NCI-H187 treated with DMSO at 0.1 percent for 48 hours (cell line): Measurements from ENCODE around the gene ENHO.

ENCODE experiments used
- DNase-seq: peaks from one replicate; lab custom pipeline; 2025; lab: John Stamatoyannopoulos, UW

Gene ENHO

DNA sequence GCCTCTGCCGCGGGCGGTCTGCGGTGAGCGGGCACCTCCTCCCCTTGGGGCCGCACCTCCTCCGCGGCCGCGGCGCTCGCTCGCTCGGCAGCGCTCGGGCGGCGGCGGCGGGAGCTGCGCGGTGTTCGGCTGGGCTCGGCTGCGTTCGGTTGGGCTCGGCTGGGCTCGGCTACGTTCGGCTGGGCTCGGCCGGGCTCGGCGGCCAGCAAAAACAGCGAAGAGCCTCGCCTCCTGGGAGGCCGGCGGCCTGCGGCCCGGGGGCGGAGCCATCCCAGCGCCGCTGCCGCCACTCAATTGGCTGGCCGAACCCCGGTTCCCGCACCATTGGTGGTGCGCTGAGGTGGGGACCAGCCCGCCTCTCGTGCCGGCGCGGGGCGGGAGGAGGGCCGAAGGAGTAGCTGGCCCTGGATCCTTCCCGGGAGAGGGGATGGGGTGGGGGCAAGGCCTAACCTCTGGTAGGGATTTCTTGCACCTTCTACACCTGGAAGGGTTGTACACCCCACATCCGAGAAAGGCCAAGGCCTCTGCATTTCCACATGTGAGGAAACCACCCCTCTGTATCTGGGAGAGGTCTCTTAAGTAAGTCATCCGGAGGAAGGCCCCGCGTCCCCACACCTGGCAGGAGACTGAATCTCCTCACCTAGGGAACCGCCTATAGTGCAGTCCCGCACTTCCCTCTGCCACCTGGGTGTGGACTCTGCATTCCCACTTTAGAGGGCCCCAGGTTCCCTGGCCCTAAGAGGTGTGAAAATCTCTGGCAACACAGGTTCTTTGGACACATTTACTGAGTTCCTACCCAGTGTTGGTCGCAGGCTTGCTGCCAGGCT lies at the start of gene ENHO:
Gene ENHO, minus strand, starts transcription at position 20 of the 827 bp plus-strand sequence. CDS start 1,295 bp downstream, outside the sequence.
- DNase-seq: no peak

DNA sequence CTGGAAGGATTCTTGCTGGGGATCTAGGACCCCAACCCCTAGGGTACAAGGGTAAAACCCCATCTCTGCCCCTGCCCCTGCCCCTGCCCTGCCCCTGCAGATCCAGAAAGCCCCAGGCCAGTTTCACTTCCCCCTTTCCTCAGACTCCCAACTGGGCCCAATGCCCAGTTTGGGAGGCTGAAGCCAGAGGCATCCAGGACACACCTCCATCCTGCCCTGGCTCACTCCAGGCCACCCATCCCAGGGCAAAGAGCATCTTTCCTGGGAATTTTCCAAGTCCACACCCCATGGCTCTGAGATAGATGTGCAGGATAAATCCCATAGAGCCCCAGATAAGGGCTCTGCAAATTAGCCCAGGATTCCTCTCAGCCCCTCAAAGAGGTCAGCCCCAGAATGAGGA lies 49.3 kb upstream of the ENHO start:
- no peak for DNase-seq

DNA sequence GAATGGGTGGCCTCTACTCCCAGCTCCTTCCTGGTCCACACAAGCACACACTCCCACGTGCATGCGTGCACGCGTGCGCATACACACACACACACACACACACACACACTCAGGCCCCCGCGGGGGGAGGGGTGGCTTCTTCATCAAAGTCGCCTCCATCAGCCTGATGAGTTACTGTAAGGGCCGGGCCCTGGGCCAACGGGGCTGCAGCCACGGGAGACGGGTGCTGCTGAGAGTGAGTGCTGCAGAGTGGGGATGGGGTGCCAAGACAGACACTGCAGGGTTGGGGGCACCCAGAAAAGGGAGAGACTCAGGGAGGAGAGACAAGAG lies 48.7 kb upstream of the ENHO start:
- DNase-seq: no peak

DNA sequence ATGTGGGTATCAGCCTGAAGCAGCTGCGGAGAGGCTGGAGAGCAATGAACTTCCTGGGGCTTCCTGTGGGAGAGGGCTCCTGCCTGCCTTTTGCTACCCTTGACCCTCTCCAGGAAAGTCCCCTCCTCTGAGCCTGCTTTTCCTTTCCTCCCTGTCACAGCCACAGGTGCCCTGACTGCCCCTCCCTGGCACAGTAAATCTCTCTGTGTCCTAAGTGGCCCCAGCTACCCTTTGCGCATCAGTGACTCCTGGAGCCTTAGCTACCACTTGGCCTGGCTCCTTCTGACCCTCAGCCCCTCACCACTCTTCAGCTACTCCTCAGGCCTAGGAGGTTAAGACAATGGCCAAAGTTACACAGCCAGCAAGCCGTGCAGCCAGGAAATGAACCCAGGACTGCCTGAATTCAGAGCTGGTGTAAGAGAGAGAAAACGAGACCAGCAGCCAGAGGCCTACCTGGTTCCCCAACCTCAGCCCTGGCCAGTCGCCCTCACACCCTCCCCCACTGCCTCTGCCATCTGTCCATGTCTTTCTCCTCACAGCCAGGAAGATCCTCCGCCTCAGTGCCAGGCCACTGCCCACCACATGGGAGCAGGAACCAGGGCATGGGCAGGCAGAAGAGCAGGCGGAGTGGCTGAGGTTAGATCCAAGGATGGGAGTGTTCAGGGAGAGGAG lies 48.2 kb upstream of the ENHO start:
- DNase-seq: no peak

DNA sequence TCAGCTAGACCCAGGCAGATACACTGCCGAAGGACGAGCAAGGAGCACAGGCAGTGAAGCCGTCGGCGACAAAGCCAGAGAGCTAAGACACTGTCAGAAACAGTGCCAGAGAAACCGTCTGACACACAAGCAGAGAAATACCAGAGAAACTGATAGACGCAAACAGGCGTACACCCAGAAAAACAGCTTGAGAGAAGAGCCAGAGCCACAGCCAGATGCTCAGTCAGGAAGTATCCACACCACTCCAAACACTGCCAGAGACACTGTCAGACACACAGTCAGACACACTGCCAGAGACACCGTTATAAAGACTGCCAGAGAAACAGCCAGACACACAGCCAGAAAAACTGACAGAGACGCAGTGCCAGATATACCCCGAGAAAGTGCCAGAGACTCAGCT lies 47.6 kb upstream of the ENHO start:
- no peak for DNase-seq

DNA sequence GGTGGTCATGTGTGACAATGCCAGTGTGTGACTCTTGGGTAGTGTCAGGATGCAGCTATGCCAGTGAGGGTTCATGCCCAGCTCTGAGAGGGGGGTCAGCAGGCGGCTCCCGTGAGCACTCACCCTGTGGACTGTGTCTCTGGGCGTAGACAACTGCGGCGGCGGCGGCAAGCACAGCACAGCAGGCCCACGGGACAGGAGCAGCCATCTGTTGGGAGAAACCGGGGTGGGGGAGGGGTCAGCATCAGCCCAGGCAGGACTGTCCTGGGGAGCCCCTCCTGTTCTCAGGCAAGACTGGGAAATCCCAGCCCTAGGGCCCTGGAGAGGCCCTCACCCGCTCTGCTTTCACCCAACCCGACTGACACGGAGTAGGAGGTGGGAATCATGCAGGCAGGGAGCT lies 46.0 kb upstream of the ENHO start:
- DNase-seq: no peak

DNA sequence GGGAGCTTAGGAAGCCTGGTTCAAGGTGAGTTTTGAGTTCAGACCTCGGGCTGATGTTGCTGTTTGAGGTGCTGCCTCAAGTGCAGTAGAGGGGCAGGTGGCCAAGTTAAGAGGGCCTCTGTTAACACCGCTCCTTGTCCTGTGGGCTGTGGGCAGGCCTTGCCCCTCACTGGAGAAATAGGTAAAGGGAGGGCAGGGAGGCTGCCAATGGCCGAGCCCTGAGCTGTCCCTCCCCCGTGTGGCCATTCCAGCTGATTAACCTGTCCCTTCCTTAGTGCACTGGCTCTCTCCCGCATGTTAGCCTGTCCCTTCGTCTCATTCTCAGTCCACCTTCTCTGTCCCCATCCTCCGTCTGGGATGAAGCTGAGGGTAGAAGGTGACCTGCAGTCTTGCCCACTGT lies 45.3 kb upstream of the ENHO start:
- DNase-seq: no peak

DNA sequence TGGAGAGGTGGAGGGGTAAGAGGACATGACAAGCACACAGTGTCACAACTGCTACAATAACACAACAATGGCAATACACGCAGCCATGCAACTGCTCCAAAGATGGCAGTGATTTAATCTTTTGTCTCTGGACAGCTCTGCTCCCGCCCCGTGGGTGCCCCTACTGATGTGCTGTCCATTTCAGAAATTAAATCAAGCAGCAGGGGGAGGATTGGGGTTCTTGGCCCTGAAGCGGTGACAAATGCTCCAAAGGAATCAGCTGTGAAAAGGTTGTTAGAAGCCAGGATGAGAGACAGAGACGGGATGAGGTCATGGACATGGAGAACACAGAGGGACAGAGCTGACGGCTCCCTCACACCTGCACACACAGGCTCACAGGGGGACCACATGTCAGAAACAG lies 44.2 kb upstream of the ENHO start:
- no peak for DNase-seq

DNA sequence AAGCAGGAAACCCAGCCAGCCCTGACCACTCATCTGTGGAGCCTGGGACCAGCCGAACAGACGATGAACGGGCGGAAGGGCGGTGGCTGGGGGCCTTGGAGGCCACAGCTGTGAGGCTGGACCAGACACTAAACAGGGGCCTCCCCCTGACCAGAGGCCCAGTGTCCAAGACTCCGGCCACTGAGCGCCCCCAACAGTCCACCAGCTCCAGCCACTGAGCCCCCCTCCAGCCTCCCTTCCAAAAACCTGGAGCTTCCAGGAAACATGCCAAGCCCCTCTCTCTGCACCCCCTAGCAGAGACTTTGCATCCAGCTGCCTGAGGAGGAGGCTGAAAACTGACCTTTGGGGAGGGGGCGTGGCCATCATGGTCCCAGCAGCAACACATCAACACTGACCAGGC lies 43.5 kb upstream of the ENHO start:
- DNase-seq: no peak

DNA sequence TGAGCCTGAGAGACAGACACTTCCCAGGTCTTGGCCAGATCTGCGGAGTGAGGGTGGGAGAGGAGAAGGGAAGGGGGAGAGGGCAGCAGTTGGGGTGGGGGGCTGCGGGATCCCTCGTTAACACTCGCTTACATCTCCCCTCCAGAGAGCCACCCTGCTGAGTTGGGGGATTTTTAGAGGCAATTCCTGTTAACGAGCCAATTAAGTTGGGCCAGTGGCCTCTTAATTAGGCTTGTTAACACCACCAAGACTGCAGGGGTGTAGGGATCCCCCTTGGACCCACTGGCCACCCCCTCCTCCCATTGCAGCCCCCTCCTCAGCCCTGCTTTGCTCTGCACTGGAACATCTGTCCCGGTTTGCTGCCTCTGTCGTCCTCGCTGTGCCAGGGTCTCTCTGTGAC lies 43.1 kb upstream of the ENHO start:
- DNase-seq: no peak

DNA sequence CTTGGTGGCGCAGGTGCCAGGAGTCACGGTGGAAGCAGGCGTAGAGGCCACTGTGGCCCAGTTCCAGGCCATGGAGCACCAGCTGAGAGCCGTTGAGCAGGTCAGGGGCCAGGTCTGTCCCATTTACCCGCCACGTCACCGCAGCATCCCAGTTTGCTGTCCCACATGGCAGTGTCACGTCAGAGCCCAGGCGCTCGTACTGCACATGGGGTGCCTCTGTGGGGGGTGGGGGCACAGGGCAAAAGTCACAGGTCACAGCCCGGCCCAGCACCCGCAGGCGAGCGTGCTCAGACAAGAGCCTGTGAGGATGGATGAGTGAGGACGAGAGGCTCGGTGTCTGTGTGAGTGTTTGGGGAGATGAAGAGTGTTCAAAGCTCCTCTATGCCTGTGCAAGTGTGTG lies 41.8 kb upstream of the ENHO start:
- DNase-seq: no peak

DNA sequence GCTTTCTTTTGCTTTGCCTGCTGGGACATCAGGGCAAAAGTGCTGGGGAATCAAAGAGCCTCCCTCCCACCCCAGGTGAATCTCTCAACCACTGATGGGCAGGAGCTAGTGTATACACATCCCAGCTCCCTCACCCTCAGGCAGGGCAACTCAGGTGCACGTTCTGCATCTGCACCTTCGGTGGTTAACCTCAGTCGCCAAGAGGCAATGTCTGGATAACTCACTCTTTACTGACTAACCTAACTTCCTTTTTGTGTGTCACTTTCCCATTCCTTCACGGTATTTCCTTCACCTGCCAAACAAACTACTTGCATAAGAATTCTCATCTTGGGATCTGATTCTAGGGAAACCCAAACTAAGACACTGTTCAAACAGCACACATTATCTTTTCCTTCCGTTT lies 40.5 kb upstream of the ENHO start:
- DNase-seq: no peak

DNA sequence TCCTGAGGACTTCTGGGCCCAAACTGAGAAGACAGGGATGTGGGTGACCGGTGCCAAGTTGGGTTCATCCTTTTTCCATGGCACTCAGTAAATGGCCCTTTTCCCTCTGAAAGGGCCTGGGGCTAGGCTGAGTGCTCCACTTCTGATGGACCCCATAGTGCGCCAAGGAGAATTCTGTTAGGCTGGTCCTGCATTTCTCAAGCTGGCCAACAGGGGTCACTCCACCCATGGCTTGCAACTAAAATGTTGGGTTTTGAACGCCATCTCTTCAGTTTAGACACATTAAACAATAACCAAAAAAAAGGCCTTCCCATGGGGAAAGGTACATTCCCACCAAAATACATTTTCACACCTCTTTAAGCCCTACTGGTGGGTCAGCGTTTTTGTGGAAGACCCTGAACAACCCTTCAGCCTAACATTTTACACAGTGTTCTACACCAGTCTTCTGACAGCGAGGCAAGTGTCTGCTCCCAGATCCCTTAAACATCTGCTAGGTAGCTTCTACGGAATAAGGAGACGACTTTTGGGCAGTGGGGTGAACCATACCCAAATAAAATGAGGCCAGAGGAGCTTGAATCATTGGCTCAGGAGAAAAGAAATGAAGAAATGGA lies 39.5 kb upstream of the ENHO start:
- no peak for DNase-seq

DNA sequence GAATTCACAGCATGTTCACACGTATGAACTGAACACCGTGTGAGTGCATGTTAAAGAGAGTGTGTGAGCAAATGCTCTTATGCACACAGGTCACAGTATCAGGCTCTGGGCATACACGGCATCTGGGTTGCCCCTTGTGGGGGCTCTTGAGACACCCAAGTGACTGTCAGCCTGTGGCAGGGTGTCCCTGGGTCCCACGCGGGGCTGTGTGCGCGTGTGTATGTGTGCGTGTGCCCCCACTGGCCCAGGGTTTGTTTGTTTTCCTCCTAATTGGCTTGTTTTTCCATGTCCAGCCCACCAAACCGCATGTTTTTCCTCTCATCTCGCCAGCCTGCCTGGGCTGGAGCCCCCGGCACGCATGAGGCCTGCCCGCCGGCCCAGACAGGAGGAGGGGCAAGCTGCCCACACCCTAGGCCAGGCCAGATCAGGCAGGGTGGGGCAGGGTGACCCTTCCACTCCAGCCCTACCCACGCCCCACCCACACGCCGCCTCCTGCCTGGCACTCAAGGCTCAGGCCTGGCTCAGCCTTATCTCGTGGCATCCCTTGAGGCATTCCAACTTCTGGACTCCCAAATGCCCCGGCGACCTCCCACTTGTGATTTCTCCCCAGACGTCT lies 37.9 kb upstream of the ENHO start:
- DNase-seq: no peak

DNA sequence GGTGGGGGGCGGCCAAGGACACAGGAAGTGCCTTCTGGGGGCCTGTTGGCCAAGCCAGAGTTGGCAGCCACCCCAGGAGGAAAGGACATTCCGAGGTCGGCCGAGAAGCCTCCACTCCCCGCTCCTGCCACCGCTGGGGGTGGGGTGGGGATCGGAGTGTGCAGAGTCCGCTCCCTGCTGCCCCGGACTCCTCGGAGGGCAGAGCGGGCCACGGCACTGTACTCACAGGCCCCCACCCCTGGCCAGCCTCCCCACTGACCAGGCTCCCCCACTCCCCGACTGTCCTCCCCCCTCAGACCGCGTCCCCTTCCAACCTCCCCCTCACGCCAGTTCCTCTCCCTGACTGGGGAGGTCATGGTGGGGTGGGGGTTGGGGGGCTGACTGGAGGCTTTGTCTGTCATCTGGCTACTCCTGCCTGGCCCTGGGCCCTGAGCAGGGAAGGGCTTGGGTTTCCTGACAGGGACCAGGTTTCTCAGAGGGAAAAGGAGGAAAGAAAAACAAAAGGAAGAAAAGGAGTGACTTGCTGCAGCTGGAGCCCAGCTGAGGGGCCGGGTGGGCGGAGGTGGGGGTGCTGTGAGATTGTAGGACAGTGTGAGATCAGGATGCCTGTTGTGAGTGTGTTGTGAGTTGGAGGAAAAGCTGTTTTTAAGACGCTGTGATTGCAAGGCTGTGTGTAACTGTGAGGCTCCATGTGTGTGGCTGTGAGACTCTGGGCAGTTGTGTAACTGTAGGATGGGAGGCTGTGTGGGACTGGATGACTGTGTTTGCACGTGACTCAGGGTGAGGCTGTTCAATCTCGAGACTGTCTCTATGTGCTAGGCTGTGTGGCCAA lies 37.0 kb upstream of the ENHO start:
- DNase-seq: no peak

DNA sequence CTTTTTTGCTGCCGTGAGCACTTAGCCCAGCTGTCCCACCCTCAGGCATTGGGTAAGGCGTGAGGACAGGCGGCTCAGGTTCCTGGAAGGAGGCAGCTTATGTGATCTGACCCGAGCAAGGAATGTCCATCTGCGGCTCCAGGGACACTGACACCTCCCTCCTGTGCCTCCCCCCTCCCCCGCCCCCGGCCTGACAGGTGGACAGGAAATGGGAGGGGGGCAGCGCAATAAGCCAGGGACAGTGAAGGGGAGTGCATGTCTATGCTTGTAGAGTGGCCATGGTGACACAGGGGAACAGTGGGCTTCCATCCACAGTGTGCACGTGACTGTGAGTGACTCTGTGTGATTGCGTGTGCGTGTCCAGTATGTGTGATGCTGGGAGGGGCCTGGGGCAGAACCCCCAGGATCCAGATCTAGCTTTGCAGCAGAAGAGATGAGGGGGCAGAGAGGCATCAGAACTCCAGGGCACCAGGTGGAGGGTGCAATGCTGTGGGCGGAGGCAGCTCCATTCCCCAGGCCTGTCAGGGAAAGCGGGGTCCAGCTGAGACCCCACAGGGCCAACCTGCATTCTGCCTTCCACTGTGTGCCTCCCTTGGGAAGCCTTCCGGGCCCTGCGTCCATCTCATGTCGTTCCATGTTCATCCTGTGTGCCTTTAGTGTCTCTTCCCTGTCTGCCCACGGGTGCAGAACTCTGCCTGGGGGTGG lies 36.3 kb upstream of the ENHO start:
- no peak for DNase-seq

DNA sequence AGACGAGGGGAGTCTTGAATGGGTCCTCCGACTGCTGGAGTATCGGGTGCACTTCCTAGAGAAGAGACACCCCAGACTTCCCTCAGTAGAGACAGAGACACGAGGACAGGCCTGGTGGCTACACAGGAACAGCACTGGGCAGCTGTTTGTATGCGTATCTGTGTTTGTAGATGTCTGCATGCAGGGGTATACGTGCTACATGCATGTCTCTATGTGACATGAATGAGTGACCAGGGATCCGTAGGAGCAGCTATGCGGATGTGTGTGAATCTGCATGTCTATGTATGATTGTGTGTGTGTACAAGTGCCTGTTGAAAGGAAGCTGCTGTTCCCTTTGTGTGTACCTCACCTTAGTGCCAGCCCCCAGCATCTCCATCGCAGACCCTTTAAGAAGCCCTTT lies 35.6 kb upstream of the ENHO start:
- DNase-seq: no peak

DNA sequence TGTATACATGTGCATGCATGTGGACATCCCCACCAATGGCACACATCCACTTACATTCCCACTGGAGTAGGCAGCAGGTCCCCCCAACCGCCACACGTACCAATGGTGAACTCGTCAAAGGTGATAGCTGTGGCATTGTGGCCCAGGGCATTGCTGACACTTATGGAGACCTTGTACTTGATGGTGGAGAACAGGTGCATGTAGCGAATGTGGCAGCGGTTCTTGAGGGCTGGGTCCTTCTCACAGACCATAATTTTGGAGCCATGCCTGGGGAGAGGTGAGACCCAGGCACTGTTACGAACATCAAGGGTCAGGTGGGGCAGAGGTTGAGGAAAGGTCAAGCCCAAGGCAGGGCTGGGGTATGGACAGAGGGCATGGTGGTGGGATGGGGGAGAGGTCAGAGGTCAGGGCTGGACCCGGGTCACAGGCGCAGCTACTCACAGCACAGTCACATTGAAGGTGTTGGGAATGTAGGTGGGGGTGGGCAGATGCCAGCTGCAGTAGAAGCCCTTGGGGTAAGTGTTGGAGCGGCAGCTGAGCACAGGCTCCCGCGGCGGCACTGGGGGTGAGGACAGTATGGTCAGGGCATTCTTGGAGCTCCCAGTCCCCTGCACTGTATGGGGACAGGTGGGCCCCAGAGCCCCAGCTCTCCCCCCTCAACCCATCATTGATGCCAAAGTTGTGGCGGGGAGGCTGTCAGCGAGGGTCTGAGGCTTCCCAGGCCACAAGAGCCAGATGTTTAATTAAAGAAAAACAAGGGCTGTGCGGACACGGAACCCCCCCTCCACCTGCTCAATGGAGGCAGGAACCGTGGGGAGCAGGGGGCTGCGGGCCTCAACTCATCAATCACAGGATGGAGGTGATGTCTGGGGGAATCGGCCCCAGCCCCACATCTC lies 34.9 kb upstream of the ENHO start:
- DNase-seq: no peak

DNA sequence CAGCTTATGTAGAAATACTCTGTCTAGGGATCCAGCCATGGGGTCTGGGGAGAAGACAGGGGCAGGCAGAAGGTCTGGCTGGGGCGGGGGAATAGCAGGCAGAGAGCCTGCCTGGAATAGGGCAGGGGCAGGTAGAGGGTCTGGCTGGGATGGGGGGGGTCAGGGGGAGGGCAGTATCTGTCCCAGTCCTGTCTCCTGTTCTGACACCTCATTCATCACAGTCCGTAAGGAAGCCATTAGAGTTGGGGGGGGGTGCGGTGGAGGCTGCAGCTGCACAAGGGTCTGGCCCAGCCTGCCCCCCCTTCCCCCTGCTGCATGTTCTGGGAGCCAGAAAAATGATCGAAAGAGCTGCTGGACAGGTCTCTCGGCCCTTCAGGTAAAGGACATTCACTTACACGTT lies 34.2 kb upstream of the ENHO start:
- DNase-seq: no peak

DNA sequence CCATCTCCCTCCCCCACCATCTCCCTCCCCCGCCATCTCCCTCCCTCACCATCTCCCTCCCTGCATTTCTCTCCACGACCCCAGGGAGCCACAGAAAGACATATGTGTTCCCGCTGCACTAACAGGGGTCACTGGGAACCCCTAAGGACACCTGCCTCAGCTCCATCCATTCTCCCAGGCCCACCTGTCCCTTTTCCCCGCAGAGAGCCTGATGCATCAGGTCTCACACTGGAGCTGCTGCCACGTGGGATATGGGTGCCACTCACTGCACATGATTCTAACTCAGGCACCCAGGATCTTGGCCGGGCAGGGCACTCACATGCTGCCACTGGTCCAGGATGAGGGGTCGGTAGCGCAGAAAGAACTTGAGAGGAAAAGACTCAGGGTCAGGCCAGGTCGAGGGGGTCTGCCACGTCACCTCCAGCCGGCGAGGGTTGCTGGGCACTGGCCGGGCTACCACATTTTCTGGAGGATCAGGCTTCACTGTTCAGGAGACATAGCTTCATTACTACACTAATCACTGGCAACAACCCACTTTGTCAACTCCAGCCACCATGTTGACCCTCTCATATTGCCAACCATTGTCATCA lies 33.2 kb upstream of the ENHO start:
- DNase-seq: no peak
